Measurements from ENCODE around the gene DNMT1. TPM values are rescaled to one million over a fixed set of nuclear protein-coding genes. Genes with fewer than 3 reads are reported as not detected.

The DNMT1 gene
- total RNA-seq, 1 donor from 2014 or later = 150 TPM

GRCh38 chr19:10095948-10096614 lies 98.7 kb downstream of the DNMT1 start:
- no peak overlapping the region for H3K4me3 Mint-ChIP-seq (ENCODE audit: low read depth)
- peaks cover 1% of the 10 kb centered on the region for H3K36me3 Mint-ChIP-seq (ENCODE audit: insufficient read depth)
- H3K4me1 Mint-ChIP-seq (ENCODE audit: low read depth) = no peaks in the 10 kb centered on the region
- peaks cover 41% of the 10 kb centered on the region for H3K27me3 Mint-ChIP-seq
- H3K27ac Mint-ChIP-seq = no peak overlapping the region
- H3K9me3 Mint-ChIP-seq (ENCODE audit: low read depth) = no peaks in the 10 kb centered on the region
- DNase-seq (ENCODE audit: low spot score, unreplicated experiment) = peak; percentile 79
- TF ChIP-seq CTCF (IDR thresholded peaks at IDR 0.05; ENCODE audit: unreplicated experiment) = no peak

- Mint-ChIP-seq H3K4me1 (ENCODE audit: low read depth) (no peaks in the 10 kb centered on the region), H3K9me3 (ENCODE audit: low read depth) (no peaks in the 10 kb centered on the region), H3K4me3 (ENCODE audit: low read depth) (no peak overlapping the region), H3K27me3 (peaks cover 40% of the 10 kb centered on the region), H3K36me3 (ENCODE audit: insufficient read depth) (peaks cover 1% of the 10 kb centered on the region), H3K27ac (peak overlapping the region; percentile 73)
- DNase-seq (ENCODE audit: low spot score, unreplicated experiment) = no peak
- TF ChIP-seq CTCF (IDR thresholded peaks at IDR 0.05; ENCODE audit: unreplicated experiment) = no peak
These were observed 99.2 kb downstream of the DNMT1 start for GRCh38 chr19:10095622-10095947.

GRCh38 chr19:10093295-10094186 lies 101.2 kb downstream of the DNMT1 start:
- peaks cover 25% of the 10 kb centered on the region for H3K27me3 Mint-ChIP-seq
- TF ChIP-seq CTCF (IDR thresholded peaks at IDR 0.05; ENCODE audit: unreplicated experiment) = no peak
- H3K27ac Mint-ChIP-seq = no peak overlapping the region
- no peak for DNase-seq (ENCODE audit: low spot score, unreplicated experiment)
- H3K36me3 Mint-ChIP-seq (ENCODE audit: insufficient read depth) = peaks cover 1% of the 10 kb centered on the region
- H3K4me1 Mint-ChIP-seq (ENCODE audit: low read depth) = no peaks in the 10 kb centered on the region
- H3K4me3 Mint-ChIP-seq (ENCODE audit: low read depth) = no peak overlapping the region
- no peaks in the 10 kb centered on the region for H3K9me3 Mint-ChIP-seq (ENCODE audit: low read depth)

GRCh38 chr19:10092648-10093294 lies 102.0 kb downstream of the DNMT1 start:
- Mint-ChIP-seq H3K9me3 (ENCODE audit: low read depth) (no peaks in the 10 kb centered on the region), H3K4me3 (ENCODE audit: low read depth) (no peak overlapping the region), H3K27ac (no peak overlapping the region), H3K4me1 (ENCODE audit: low read depth) (no peaks in the 10 kb centered on the region), H3K36me3 (ENCODE audit: insufficient read depth) (peaks cover 1% of the 10 kb centered on the region), H3K27me3 (peaks cover 22% of the 10 kb centered on the region)
- DNase-seq (ENCODE audit: low spot score, unreplicated experiment) = no peak
- no peak for TF ChIP-seq CTCF (IDR thresholded peaks at IDR 0.05; ENCODE audit: unreplicated experiment)

- peaks cover 29% of the 10 kb centered on the region for H3K27me3 Mint-ChIP-seq
- no peaks in the 10 kb centered on the region for H3K4me1 Mint-ChIP-seq (ENCODE audit: low read depth)
- H3K27ac Mint-ChIP-seq = no peak overlapping the region
- no peaks in the 10 kb centered on the region for H3K9me3 Mint-ChIP-seq (ENCODE audit: low read depth)
- DNase-seq (ENCODE audit: low spot score, unreplicated experiment) = no peak
- no peak overlapping the region for H3K4me3 Mint-ChIP-seq (ENCODE audit: low read depth)
- no peak for TF ChIP-seq CTCF (IDR thresholded peaks at IDR 0.05; ENCODE audit: unreplicated experiment)
- H3K36me3 Mint-ChIP-seq (ENCODE audit: insufficient read depth) = peaks cover 1% of the 10 kb centered on the region
These were observed 102.7 kb downstream of the DNMT1 start for GRCh38 chr19:10091895-10092641.
